ENCODE results near the gene TLN1. TPM values are rescaled to one million over a fixed set of nuclear protein-coding genes. Genes with fewer than 3 reads are reported as not detected.

Gene TLN1
- total RNA-seq, 1 experiment from 2014 or later: 109 TPM

GRCh38 chr9:35664531-35665470 lies 67.2 kb downstream of the TLN1 start, which contains the start of gene ARHGEF39:
ARHGEF39 (minus strand) TSS chr9:35665195; CDS start chr9:35665169, 26 bp downstream.
- peak within 1 kb of the TSS; percentile 81 for H3K4me3 Mint-ChIP-seq
- CTCF ChIA-PET: interaction anchor here (0.5 to 10.2 kb wide), 25 partner anchors 8 to 620 kb away, joined by 3 to 127 read pairs (median 7); partner anchors contain the start of genes CREB3, GBA2, RGP1 and SIT1
- H3K27me3 Mint-ChIP-seq (ENCODE audit: low read depth): no peaks in the 10 kb centered on the region; the same call in 1 of the 2 replicates
- H3K36me3 Mint-ChIP-seq: peaks cover 32% of the 10 kb centered on the region
- peak within 1 kb of the TSS; percentile 71; the same call in 1 of the 2 replicates for H3K27ac Mint-ChIP-seq
- DNase-seq (ENCODE audit: low spot score): peak; percentile 91
- ATAC-seq: peak; percentile 97
- H3K4me1 Mint-ChIP-seq: peaks cover 24% of the 10 kb centered on the region
- H3K9me3 Mint-ChIP-seq: peaks cover 7% of the 10 kb centered on the region
- POLR2A ChIA-PET: interaction anchor here (0.7 to 2.7 kb wide), 13 partner anchors 8 to 150 kb away, joined by 3 to 17 read pairs (median 4); partner anchors contain the start of genes CA9, CREB3, HINT2 and TLN1
- TF ChIP-seq ZNF425 (CRISPR knock-in tag; conservative IDR thresholded peaks at IDR 0.05): no peak
- peak; percentile 60; the same call in 1 of the 2 replicates for TF ChIP-seq NFE2L1 (CRISPR knock-in tag; IDR thresholded peaks at IDR 0.05)
- TF ChIP-seq RELA (CRISPR knock-in tag; IDR thresholded peaks at IDR 0.05; ENCODE audit: borderline replicate concordance): peak; percentile 83; the same call in 1 of the 2 replicates
- peak; percentile 90 for TF ChIP-seq E2F1 (CRISPR knock-in tag; IDR thresholded peaks at IDR 0.05)
- TF ChIP-seq SMAD4 (CRISPR knock-in tag; IDR thresholded peaks at IDR 0.05): no peak
- TF ChIP-seq ESRRA (CRISPR knock-in tag; IDR thresholded peaks at IDR 0.05; ENCODE audit: borderline replicate concordance): peak; percentile 87; the same call in 1 of the 2 replicates
- 0 out of 2 replicates have a peak, but pooled peaks have one; percentile 62 for TF ChIP-seq NR3C1 (CRISPR knock-in tag; conservative IDR thresholded peaks at IDR 0.05; ENCODE audit: low read depth)
- TF ChIP-seq E2F4 (CRISPR knock-in tag; IDR thresholded peaks at IDR 0.05; ENCODE audit: borderline replicate concordance, low read depth): peak; percentile 97
- 0 out of 2 replicates have a peak, but pooled peaks have one; percentile 11 for TF ChIP-seq ARID4B (CRISPR knock-in tag; IDR thresholded peaks at IDR 0.05; ENCODE audit: borderline replicate concordance)
- TF ChIP-seq ZNF532 (CRISPR knock-in tag; IDR thresholded peaks at IDR 0.05; ENCODE audit: borderline replicate concordance): no peak
- no peak for TF ChIP-seq ZBTB43 (CRISPR knock-in tag; IDR thresholded peaks at IDR 0.05)
- TF ChIP-seq TCF7 (CRISPR knock-in tag; IDR thresholded peaks at IDR 0.05; ENCODE audit: low read depth): no peak
- peak; percentile 100 for TF ChIP-seq MYBL2 (CRISPR knock-in tag; IDR thresholded peaks at IDR 0.05)
- peak; percentile 47 for TF ChIP-seq CREM (CRISPR knock-in tag; IDR thresholded peaks at IDR 0.05)
- peak; percentile 14; the same call in 1 of the 2 replicates for TF ChIP-seq ZNF317 (CRISPR knock-in tag; IDR thresholded peaks at IDR 0.05; ENCODE audit: borderline replicate concordance, low read depth)
- TF ChIP-seq FOXP1 (CRISPR knock-in tag; IDR thresholded peaks at IDR 0.05; ENCODE audit: borderline replicate concordance): peak; percentile 92; the same call in 1 of the 2 replicates
- TF ChIP-seq ETV6 (CRISPR knock-in tag; IDR thresholded peaks at IDR 0.05): peak; percentile 80; the same call in 1 of the 2 replicates
- TF ChIP-seq ZNF219 (CRISPR knock-in tag; IDR thresholded peaks at IDR 0.05; ENCODE audit: borderline replicate concordance): no peak

Measured in WTC11 (cell line).